ENCODE measurements around the gene MDM1. TPM values are rescaled to one million over a fixed set of nuclear protein-coding genes. Genes with fewer than 3 reads are reported as not detected.

The MDM1 gene
- total RNA-seq, 1 experiment from 2014 or later: 10.6 TPM

DNA sequence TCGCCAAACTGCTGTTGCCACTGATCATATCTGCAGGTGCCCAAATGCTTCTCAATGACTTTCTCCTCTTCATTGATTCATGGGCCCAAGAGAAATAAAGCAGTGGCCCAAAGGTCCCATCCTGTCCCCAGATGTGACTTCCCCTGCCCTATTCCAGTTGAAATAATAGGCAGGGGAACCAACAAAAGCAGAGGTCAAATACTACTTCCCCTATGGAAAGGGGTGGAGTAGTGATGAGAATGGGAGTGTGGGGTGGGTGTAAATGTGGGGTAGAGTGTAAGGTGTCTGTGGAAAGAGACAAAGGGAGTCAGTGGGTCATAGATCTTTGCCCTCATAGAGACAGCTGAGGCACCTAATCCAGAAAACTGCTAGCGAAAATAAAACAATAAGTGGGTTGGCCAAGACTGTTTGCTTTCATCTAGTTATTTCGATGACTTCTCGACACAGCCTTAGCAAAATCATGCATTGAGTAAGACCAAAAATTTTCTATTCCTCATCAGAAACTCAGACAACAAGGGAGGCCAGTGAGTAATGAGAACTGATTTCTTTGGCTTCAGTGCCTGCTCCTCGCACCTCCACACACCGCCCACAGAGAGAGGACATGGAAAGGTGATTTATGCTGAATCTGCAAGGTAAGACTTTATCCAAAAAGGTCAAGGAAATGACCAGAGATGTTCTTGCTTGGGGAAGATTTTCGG, 67.9 kb downstream of the MDM1 start:
- Histone ChIP-seq H2AK5ac (ENCODE audit: insufficient read length, low read length) (no peak overlapping the region), H3K9me3 (ENCODE audit: control insufficient read depth, low read depth, low read length) (no peaks in the 10 kb centered on the region), H3K4me1 (ENCODE audit: insufficient read depth, low read length) (no peaks in the 10 kb centered on the region), H3K27me3 (ENCODE audit: insufficient read depth, low read length) (no peaks in the 10 kb centered on the region), H3K23me2 (ENCODE audit: insufficient read length, low read depth, low read length, poor library complexity, severe bottlenecking) (no peaks in the 10 kb centered on the region), H4K91ac (ENCODE audit: insufficient read length, low read depth, low read length) (no peak overlapping the region), H3K4ac (ENCODE audit: low read depth, low read length) (no peak overlapping the region), H3K23ac (ENCODE audit: insufficient read length, low read depth, low read length) (no peak overlapping the region), H4K5ac (ENCODE audit: insufficient read length, low read depth, low read length) (no peak overlapping the region), H3K79me2 (ENCODE audit: insufficient read depth, low read length) (no peaks in the 10 kb centered on the region), H2BK20ac (ENCODE audit: low read depth, low read length, poor library complexity, severe bottlenecking) (no peak overlapping the region), H2BK120ac (ENCODE audit: low read depth, low read length, poor library complexity, severe bottlenecking) (no peak overlapping the region), H3K56ac (ENCODE audit: insufficient read length, low read depth, low read length) (no peak overlapping the region), H3K14ac (ENCODE audit: insufficient read depth, low read length) (no peak overlapping the region), H3K27ac (ENCODE audit: insufficient read length, low read depth, low read length) (no peak overlapping the region), H2BK15ac (ENCODE audit: low read depth, low read length) (no peak overlapping the region), H2BK12ac (ENCODE audit: insufficient read length, low read depth, low read length) (no peak overlapping the region), H3K4me2 (ENCODE audit: insufficient read depth, insufficient read length, low read length) (no peak overlapping the region), H3K18ac (ENCODE audit: insufficient read length, low read depth, low read length) (no peak overlapping the region), H4K8ac (replicated peaks; ENCODE audit: insufficient read length, low read depth, low read length) (no peak overlapping the region), H4K20me1 (ENCODE audit: control insufficient read depth, insufficient read depth, insufficient read length) (no peaks in the 10 kb centered on the region), H2AFZ (ENCODE audit: low read length) (no peak overlapping the region), H3T11ph (ENCODE audit: low read length) (no peak overlapping the region), H3K9ac (ENCODE audit: extremely low read depth, insufficient read length, low read length) (no peak overlapping the region), H2BK5ac (ENCODE audit: insufficient read length, low read length) (no peak overlapping the region), H3K79me1 (ENCODE audit: insufficient read depth, low read depth, low read length, poor library complexity, severe bottlenecking) (no peaks in the 10 kb centered on the region)
- Mint-ChIP-seq H3K27me3 (ENCODE audit: low read depth) (no peaks in the 10 kb centered on the region; the same call in 1 of the 2 replicates), H3K36me3 (ENCODE audit: insufficient read depth in 1 of 3, low read depth in 3 of 3) (no peaks in the 10 kb centered on the region), H3K9me3 (no peaks in the 10 kb centered on the region), H3K4me1 (peaks cover 0 to 6% of the 10 kb centered on the region in 2 experiments; a peak in 2 of 4 replicates), H3K4me3 (no peak overlapping the region), H3K27ac (no peak overlapping the region; a peak in 1 of 7 replicates)
- TF ChIP-seq, protein P1, sequence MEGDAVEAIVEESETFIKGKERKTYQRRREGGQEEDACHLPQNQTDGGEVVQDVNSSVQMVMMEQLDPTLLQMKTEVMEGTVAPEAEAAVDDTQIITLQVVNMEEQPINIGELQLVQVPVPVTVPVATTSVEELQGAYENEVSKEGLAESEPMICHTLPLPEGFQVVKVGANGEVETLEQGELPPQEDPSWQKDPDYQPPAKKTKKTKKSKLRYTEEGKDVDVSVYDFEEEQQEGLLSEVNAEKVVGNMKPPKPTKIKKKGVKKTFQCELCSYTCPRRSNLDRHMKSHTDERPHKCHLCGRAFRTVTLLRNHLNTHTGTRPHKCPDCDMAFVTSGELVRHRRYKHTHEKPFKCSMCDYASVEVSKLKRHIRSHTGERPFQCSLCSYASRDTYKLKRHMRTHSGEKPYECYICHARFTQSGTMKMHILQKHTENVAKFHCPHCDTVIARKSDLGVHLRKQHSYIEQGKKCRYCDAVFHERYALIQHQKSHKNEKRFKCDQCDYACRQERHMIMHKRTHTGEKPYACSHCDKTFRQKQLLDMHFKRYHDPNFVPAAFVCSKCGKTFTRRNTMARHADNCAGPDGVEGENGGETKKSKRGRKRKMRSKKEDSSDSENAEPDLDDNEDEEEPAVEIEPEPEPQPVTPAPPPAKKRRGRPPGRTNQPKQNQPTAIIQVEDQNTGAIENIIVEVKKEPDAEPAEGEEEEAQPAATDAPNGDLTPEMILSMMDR (conservative IDR thresholded peaks at IDR 0.05): no peak
- DNase-seq: no peak
- WGBS (ENCODE audit: extremely low coverage, insufficient read length, low lambda C conversion rate): no CpG with 5 or more reads among the region's 7 CpGs

All from H9 (cell line).